Choroid plexus epithelial cell (primary cell): ENCODE data around the gene TMEM178A.

Experiments
- DNase-seq: peaks from one replicate; pipeline ENCODE4 v3.0.0-alpha.2; 2010; ENCODE audit warnings: low read depth
- H3K4me3 ChIP-seq: 2 replicates; pipeline ENCODE4 v1.5.1; 2011; ENCODE audit warnings: low read depth, mild to moderate bottlenecking, control low read depth, low read length, moderate library complexity
- TF ChIP-seq, protein P1 (sequence below): conservative IDR thresholded peaks from 2 replicates; pipeline ENCODE4 v1.5.1; 2011; ENCODE audit warnings: low read depth, mild to moderate bottlenecking, control low read depth, inconsistent platforms, low read length, moderate library complexity

The TMEM178A gene

DNA sequence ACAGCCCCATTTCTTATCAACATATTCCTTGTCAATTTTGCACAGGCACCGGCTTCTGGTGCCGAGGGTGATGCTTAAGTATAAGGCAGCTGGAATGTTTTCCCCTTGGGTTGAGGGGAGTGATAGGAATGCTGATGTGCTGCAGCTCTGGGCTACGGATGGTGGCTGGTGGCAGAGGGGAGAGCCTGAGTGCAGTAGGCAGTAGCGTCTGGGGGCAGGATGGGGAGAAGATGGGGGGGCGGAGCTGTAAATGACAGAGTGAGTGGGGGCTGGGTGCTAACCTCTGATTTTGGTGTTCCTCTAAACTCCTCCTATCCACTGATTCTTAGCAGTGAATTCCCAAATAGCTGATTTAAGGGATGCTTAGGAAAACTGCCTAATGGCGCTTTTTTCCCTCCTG, 20.7 kb downstream of the TMEM178A start:
- TF ChIP-seq, protein P1, sequence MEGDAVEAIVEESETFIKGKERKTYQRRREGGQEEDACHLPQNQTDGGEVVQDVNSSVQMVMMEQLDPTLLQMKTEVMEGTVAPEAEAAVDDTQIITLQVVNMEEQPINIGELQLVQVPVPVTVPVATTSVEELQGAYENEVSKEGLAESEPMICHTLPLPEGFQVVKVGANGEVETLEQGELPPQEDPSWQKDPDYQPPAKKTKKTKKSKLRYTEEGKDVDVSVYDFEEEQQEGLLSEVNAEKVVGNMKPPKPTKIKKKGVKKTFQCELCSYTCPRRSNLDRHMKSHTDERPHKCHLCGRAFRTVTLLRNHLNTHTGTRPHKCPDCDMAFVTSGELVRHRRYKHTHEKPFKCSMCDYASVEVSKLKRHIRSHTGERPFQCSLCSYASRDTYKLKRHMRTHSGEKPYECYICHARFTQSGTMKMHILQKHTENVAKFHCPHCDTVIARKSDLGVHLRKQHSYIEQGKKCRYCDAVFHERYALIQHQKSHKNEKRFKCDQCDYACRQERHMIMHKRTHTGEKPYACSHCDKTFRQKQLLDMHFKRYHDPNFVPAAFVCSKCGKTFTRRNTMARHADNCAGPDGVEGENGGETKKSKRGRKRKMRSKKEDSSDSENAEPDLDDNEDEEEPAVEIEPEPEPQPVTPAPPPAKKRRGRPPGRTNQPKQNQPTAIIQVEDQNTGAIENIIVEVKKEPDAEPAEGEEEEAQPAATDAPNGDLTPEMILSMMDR, result no peak

DNA sequence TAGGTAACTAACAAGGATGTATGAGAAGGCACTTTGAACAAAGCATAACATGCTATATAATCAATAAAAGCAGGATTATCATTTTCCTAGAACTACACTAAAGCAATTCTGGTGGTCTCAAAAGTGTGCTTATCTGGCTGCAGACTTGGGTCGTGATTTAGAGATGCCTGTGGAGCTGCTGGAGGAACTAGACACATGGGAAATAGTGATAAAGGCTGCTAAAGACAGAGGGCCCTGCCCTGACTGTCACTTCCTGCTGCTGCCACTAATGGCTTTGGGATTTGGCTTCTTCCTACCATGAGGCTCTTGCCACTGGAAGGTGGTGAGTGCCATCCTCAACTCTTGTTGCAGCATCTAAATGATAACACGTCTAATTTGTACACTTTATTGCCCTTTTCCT, 22.5 kb downstream of the TMEM178A start:
- TF ChIP-seq, protein P1, result no peak
- DNase-seq, result no peak
- no peak overlapping the region for H3K4me3 ChIP-seq

More for the DNA sequence above, 20.7 kb downstream of the TMEM178A start:
- H3K4me3 ChIP-seq, result no peak overlapping the region
- DNase-seq, result no peak

DNA sequence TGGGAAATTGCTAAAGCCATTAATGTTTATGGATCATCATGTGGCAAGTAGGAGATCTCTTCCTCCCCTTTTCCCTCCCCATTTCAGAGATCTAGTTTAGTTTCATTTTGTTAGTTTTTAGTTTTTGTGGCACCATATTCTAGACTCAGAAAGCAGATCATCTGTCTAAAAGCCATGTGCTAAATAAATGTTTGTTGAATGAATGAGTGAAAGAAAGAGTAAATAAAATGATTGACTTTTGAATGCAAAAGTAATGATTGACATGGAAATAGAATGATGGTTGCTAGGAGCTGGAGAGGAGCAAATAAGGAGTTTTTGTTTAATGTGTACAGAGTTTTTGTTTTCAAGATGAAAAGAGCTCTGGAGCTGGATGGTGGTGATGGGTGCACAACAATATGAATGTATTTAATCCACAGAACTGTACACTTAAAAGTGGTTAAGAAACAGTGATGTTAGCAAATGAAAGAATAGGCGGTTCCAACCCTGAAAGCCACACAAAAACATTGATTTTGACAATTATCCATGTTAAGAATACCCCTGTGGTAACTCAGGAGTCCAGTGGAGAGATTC, 23.6 kb downstream of the TMEM178A start:
- H3K4me3 ChIP-seq, result no peak overlapping the region
- TF ChIP-seq, protein P1, result no peak
- DNase-seq, result no peak

DNA sequence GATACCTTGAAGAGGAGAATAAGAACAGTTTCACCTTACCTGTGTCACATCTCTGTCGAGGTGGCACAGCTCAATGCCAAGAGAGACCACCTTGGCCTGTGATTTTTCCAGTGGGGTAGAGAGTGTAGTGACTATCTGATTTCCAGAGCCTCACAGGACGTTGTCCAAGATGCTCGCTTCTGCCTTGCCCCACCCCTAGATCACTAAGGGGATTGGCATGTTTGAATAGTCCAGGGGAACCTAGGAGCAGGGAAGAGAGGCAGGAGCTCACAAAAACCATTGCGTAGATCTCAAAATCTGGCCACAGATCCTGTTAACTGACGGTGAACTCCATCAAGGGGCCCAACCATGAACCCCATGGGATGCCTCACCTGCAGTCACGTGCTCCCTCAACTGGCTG, 24.2 kb downstream of the TMEM178A start:
- H3K4me3 ChIP-seq, result no peak overlapping the region
- TF ChIP-seq, protein P1, result no peak
- no peak for DNase-seq

DNA sequence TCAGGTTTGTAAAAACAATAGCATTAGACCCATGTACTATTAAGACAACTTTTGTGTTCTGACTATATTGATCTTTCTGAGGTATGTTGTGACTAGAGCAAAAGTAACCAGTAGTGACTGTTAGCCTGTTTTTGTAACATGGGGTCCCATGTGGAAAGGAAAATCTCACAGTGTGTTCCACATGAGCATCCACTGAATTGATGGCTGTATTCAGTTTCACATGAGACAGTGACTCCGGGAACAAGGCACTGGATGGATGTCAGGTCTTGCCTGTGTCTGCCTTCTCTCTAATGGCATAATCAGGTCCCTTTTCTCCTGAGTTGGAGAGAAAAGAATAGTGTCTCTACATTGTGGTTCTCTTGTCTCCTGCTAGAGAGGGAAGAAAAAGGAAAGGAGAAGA, 27.5 kb downstream of the TMEM178A start:
- H3K4me3 ChIP-seq, result no peak overlapping the region
- DNase-seq, result no peak
- TF ChIP-seq, protein P1, result no peak

DNA sequence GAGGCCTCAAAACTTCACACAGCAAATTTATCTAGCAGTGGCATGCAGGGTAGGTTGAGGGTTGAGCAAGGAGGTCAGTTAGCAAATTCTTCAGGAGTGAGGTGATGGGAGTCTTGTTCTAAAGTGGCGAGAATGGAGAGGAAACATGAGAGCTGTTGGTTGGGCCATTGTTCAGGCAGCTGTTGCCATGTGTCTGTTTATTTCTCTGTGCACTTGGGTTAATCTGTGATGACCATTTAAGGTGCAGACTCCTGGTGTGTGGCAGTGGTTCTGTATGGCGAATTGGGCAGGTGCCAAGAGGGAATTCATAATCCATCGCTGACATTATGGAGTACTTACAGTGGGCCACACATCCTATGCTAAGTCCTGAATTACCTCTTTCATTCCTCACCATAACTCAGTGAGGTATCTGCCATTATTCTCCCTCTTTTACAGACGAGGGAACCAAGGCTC, 30.4 kb downstream of the TMEM178A start:
- TF ChIP-seq, protein P1, result no peak
- no peak overlapping the region for H3K4me3 ChIP-seq
- DNase-seq, result peak; percentile 98

DNA sequence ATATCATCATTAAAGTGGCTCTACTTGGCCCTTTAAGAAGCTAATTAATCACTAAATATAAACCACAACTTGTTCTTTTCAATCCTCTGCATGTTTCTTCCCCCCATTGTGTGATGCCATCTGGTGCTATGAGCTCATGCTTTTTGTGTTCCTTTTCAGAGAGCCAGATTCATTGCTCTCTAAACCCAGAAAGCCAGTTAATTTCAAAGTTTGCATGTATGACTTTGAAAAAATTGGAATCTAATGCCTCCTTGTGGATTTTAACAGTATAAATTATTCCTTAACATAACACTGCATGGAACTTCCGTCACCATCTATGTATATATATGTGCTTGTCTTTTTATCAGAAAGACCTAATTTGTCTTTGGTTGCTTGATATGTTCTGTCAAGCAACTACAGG, 31.1 kb downstream of the TMEM178A start:
- TF ChIP-seq, protein P1, result peak; percentile 45
- peak; percentile 91 for DNase-seq
- no peak overlapping the region for H3K4me3 ChIP-seq
